ACC112 (cell line): ENCODE results near the gene GAS1.

Source experiments
- H2AFZ ChIP-seq: fragments of 200-600 bp; sonication (generic); one replicate; pipeline ENCODE4 v1.6.0; 2017; ENCODE audit warnings: antibody characterized with exemption, low read length; ENCODE audit not compliant: unreplicated experiment
- H3K27ac ChIP-seq: fragments of 200-600 bp; sonication (generic); 2 replicates; pipeline ENCODE4 v1.5.1; 2014; ENCODE audit warnings: low read depth, mild to moderate bottlenecking, antibody characterized with exemption, low read length, moderate library complexity
- H3K27me3 ChIP-seq: fragments of 200-600 bp; sonication (generic); 2 replicates; pipeline ENCODE4 v1.6.1; 2014; ENCODE audit warnings: mild to moderate bottlenecking, antibody characterized with exemption, low read length, moderate library complexity, mixed read lengths; ENCODE audit not compliant: insufficient read depth
- H3K36me3 ChIP-seq: fragments of 200-600 bp; sonication (generic); 2 replicates; pipeline ENCODE4 v1.6.1; 2016; ENCODE audit warnings: mild to moderate bottlenecking, antibody characterized with exemption, low read length, moderate library complexity, mixed read lengths; ENCODE audit not compliant: insufficient read depth
- H3K4me1 ChIP-seq: fragments of 200-600 bp; sonication (generic); one replicate; pipeline ENCODE4 v1.6.1; 2016; ENCODE audit warnings: low read length, mixed read lengths; ENCODE audit not compliant: insufficient read depth, unreplicated experiment, control insufficient read depth
- H3K4me3 ChIP-seq: fragments of 200-600 bp; sonication (generic); 2 replicates; pipeline ENCODE4 v1.5.1; 2014; ENCODE audit warnings: mild to moderate bottlenecking, low read depth, low read length
- H3K79me2 ChIP-seq: fragments of 200-600 bp; sonication (generic); one replicate; pipeline ENCODE4 v1.6.0; 2016; ENCODE audit warnings: low read length; ENCODE audit not compliant: control insufficient read depth, unreplicated experiment, insufficient read depth

The GAS1 gene

DNA sequence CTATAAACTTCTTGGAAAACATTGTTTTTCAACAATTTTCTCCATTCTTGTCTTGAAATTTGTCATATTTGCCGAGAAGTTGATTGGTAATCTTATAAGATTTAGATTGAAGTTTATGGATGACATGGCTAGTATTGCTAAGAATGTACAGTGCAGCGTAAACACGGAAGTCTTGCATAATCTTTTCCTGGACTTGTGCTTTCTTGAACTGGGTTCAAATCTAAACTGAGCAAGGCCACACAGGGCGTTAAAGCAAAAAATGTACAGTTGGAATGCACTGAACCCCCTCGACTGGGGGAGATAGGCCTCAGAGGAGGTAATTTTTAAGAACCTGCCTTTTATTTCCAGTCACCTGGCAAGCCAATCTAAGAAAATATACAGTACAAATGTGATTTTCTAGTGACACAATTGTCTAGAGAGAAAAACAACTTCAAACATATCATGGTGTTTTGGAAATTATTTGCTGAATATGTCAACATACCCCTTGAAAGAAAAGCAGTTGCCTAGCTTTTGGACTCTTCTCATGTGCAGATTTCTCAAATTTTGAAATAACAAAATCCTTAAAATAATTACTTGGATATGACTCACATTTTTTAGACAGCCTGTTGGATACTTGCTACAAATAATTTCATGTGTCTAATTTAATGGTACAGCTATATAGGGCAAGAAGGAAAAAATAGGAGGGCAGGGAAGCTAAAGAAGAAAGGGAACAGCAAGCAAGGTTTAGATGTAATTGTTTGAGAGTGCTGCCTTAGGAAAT is 18.5 kb upstream of the GAS1 start:
- peak overlapping the region; percentile 70 for H2AFZ ChIP-seq
- H3K79me2 ChIP-seq: no peaks in the 10 kb centered on the region
- H3K27ac ChIP-seq: peak overlapping the region; percentile 79
- H3K27me3 ChIP-seq: no peaks in the 10 kb centered on the region
- H3K36me3 ChIP-seq: no peaks in the 10 kb centered on the region
- peaks cover 36% of the 10 kb centered on the region for H3K4me1 ChIP-seq
- H3K4me3 ChIP-seq: peak overlapping the region; percentile 1; the same call in 1 of the 2 replicates

DNA sequence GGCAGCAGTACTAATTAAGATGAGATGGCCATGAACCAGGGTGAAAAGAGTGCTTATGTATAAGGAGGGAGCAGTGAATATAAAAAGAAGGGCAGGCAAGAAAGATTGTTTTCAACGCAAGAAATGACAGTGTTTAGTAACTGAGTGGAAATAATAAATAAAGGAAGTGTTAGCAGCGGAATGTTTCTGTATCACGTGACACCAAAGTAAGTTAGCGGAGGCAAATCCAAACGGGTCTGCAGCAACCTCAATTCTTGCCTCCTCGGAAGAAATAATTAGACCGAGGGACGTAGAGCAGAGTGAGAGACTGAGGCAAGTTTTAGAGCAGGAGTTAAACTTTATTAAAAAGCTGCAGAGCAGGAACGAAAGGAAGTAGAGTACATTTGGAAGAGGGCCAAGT is 15.4 kb upstream of the GAS1 start:
- no peaks in the 10 kb centered on the region for H3K79me2 ChIP-seq
- no peaks in the 10 kb centered on the region for H3K27me3 ChIP-seq
- no peak overlapping the region for H3K4me3 ChIP-seq
- H3K27ac ChIP-seq: no peak overlapping the region
- H3K36me3 ChIP-seq: no peaks in the 10 kb centered on the region
- H2AFZ ChIP-seq: no peak overlapping the region
- peaks cover 25% of the 10 kb centered on the region for H3K4me1 ChIP-seq

DNA sequence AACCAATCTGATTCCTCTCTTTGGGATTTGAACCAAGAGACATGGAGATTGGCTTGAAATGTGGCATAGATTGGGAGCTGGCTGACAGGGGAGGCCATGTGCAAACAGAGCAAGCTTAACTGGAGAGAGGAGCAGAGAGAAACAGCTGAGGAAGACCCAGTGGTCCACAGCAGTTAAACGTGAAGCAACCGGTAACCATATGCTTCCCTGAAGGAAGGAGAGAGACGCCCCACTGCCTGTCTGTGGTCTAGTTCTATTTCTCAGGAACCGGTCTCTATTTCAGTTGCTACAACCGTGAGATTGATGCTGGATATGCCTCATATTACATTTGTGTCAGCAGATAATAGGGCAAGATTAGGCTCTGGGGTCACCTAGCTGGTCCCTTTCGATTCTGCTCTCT is 13.6 kb upstream of the GAS1 start:
- Histone ChIP-seq H2AFZ (no peak overlapping the region), H3K79me2 (no peaks in the 10 kb centered on the region), H3K36me3 (no peaks in the 10 kb centered on the region), H3K4me1 (peaks cover 11% of the 10 kb centered on the region), H3K27me3 (no peaks in the 10 kb centered on the region), H3K27ac (no peak overlapping the region), H3K4me3 (no peak overlapping the region)

GRCh38 chr9:86958203-86958602 is 10.9 kb upstream of the GAS1 start:
- no peak overlapping the region for H2AFZ ChIP-seq
- H3K36me3 ChIP-seq: no peaks in the 10 kb centered on the region
- H3K4me1 ChIP-seq: no peaks in the 10 kb centered on the region
- H3K27ac ChIP-seq: no peak overlapping the region
- no peaks in the 10 kb centered on the region for H3K79me2 ChIP-seq
- no peaks in the 10 kb centered on the region for H3K27me3 ChIP-seq
- no peak overlapping the region for H3K4me3 ChIP-seq

GRCh38 chr9:86955561-86955960 is 8.3 kb upstream of the GAS1 start:
- Histone ChIP-seq H3K27me3 (no peaks in the 10 kb centered on the region), H2AFZ (no peak overlapping the region), H3K27ac (no peak overlapping the region)

GRCh38 chr9:86955042-86955441 is 7.7 kb upstream of the GAS1 start:
- H3K4me1 ChIP-seq: no peaks in the 10 kb centered on the region
- no peaks in the 10 kb centered on the region for H3K79me2 ChIP-seq
- no peak overlapping the region for H3K4me3 ChIP-seq
- H3K27ac ChIP-seq: no peak overlapping the region
- no peaks in the 10 kb centered on the region for H3K27me3 ChIP-seq
- H2AFZ ChIP-seq: no peak overlapping the region
- peaks cover 11% of the 10 kb centered on the region for H3K36me3 ChIP-seq

More at GRCh38 chr9:86955561-86955960, 8.3 kb upstream of the GAS1 start:
- H3K36me3 ChIP-seq: peaks cover 11% of the 10 kb centered on the region
- no peaks in the 10 kb centered on the region for H3K4me1 ChIP-seq
- H3K79me2 ChIP-seq: no peaks in the 10 kb centered on the region
- H3K4me3 ChIP-seq: no peak overlapping the region

- Histone ChIP-seq H3K4me3 (no peak overlapping the region), H3K27ac (no peak overlapping the region), H3K36me3 (peaks cover 11% of the 10 kb centered on the region), H3K4me1 (peaks cover 3% of the 10 kb centered on the region), H3K27me3 (no peaks in the 10 kb centered on the region), H3K79me2 (no peaks in the 10 kb centered on the region), H2AFZ (no peak overlapping the region)
These were observed 5.9 kb upstream of the GAS1 start for GRCh38 chr9:86953181-86953580.

DNA sequence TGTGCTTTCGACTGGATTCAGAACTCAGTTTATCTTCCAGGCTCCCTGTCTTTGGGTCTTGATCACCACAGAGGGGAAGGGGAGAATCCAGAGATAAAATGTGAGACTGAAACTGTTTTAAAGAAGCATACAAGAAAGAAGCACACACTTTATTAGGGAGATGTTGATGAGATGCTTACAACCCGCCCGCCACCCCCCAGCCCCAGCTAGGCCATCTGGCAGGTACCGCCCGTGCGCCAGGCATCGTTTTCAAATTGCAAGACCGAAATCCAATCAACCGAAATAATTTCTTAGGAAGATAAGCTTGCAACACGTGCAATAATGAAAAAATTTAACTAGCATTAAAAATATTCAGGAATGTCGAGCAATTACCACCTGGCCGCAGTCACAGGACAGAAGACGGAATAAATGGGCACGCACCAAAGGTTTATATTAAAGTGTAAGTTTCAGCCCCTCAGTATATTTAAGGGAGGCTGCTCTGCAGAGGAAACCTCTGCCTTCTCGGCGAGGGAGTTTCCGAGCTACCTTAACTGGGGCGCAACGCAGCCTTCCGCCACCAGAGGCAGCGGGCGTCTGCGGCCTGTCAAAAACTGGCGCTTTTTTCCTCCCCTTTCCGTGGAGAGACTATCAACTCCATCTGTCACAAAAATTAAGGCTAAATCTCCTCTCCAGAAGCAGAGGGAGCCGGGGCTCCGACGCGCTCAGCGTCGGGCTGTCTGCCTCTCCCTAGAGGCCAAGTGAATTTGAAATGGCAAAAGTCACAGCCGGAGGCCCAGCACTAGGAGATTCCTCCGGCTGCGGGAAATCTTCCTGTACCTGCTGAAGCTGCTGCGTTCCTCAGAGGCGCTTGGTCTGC is 996 bp upstream of the GAS1 start:
- Histone ChIP-seq H3K27ac (peak overlapping the region; percentile 89), H3K27me3 (no peaks in the 10 kb centered on the region)

GRCh38 chr9:86946201-86947145 is 833 bp downstream of the GAS1 start:
- Histone ChIP-seq H2AFZ (peak overlapping the region; percentile 53), H3K4me1 (peaks cover 13% of the 10 kb centered on the region), H3K27me3 (no peaks in the 10 kb centered on the region), H3K36me3 (no peaks in the 10 kb centered on the region; the same call in 1 of the 2 replicates), H3K4me3 (peak overlapping the region; percentile 85), H3K27ac (peak overlapping the region; percentile 89), H3K79me2 (peaks cover 27% of the 10 kb centered on the region)

More for the DNA sequence above, 996 bp upstream of the GAS1 start:
- Histone ChIP-seq H2AFZ (peak overlapping the region; percentile 68), H3K4me3 (peak overlapping the region; percentile 85), H3K79me2 (peaks cover 27% of the 10 kb centered on the region), H3K36me3 (peaks cover 11% of the 10 kb centered on the region), H3K4me1 (peaks cover 13% of the 10 kb centered on the region)

GRCh38 chr9:86945728-86946200 is 1.5 kb downstream of the GAS1 start:
- peak overlapping the region; percentile 85 for H3K4me3 ChIP-seq
- no peaks in the 10 kb centered on the region for H3K27me3 ChIP-seq
- H3K79me2 ChIP-seq: peaks cover 27% of the 10 kb centered on the region
- peak overlapping the region; percentile 53 for H2AFZ ChIP-seq
- H3K27ac ChIP-seq: peak overlapping the region; percentile 89
- H3K36me3 ChIP-seq: no peaks in the 10 kb centered on the region
- peaks cover 13% of the 10 kb centered on the region for H3K4me1 ChIP-seq
